ENCODE measurements around the gene RACK1.

DNA sequence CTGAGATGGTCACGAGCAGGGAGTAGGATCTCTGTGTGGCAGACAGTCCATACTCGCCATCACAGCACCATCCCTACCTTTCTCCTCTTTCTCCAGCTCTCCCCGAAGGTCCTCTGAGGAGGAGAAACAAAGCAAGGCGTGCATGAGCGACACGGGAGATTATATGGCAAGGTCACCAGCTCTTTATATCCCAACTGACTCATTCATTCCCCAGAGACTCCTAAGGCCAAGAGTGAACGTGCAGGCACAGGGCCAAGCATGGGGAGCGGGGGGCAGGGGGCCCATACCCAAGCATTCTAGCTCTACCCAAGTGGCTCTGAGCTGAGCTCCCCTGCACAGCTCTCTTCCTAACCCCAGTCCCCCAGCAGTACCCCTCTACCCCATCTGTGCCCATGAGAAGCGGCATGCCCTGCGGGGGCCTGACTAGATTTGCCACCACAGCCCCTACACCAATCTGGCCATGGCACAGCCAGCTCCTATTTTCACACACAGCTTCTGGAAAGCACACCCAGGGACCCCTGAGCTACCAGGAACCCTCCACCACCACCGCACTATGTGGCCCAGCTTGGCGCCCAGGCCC lies 45.5 kb downstream of the RACK1 start:
- no peak for TF ChIP-seq MYC (IDR thresholded peaks at IDR 0.05; ENCODE audit: low read depth, low read length)
- TF ChIP-seq CTCF (IDR thresholded peaks at IDR 0.05; ENCODE audit: extremely low read depth in 1 of 2, insufficient read depth in 1 of 2, low read depth in 1 of 2, low read length in 2 of 2), result no peak
- TF ChIP-seq, protein P1, sequence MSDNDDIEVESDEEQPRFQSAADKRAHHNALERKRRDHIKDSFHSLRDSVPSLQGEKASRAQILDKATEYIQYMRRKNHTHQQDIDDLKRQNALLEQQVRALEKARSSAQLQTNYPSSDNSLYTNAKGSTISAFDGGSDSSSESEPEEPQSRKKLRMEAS (IDR thresholded peaks at IDR 0.05; ENCODE audit: insufficient read depth, insufficient read length), result no peak
- TF ChIP-seq POLR2A (IDR thresholded peaks at IDR 0.05; ENCODE audit: low read depth, low read length), result no peak
- no peak for TF ChIP-seq POLR2AphosphoS5 (IDR thresholded peaks at IDR 0.05; ENCODE audit: insufficient read depth, low read depth, low read length)
- TF ChIP-seq EZH2 (IDR thresholded peaks at IDR 0.05; ENCODE audit: borderline replicate concordance, low read depth, low read length, severe bottlenecking), result no peak
- no peak for TF ChIP-seq JUN (IDR thresholded peaks at IDR 0.05; ENCODE audit: borderline replicate concordance, insufficient read depth, insufficient read length, low read depth)

Measured in endothelial cell of umbilical vein (primary cell).